ENCODE measurements around the gene HEBP1.

The HEBP1 gene

GRCh38 chr12:12990700-12991468 lies 9.2 kb downstream of the HEBP1 start:
- no peak for DNase-seq (ENCODE audit: low read depth)

- no peak for DNase-seq (ENCODE audit: low read depth)
Measured at GRCh38 chr12:12987421-12987820, 12.6 kb downstream of the HEBP1 start.

GRCh38 chr12:12986775-12987331 lies 13.2 kb downstream of the HEBP1 start:
- DNase-seq (ENCODE audit: low read depth), result no peak

- DNase-seq (ENCODE audit: low read depth), result no peak
Measured at GRCh38 chr12:12985817-12986408, 14.2 kb downstream of the HEBP1 start.

- DNase-seq (ENCODE audit: low read depth), result no peak
Measured at GRCh38 chr12:12984149-12984548, 15.9 kb downstream of the HEBP1 start.

GRCh38 chr12:12983420-12984035 lies 16.5 kb downstream of the HEBP1 start:
- DNase-seq (ENCODE audit: low read depth), result no peak

GRCh38 chr12:12982331-12982730 lies 17.7 kb downstream of the HEBP1 start:
- no peak for DNase-seq (ENCODE audit: low read depth)

GRCh38 chr12:12979731-12980259 lies 20.3 kb downstream of the HEBP1 start:
- no peak for DNase-seq (ENCODE audit: low read depth)

- no peak for DNase-seq (ENCODE audit: low read depth)
Measured at GRCh38 chr12:12979126-12979525, 20.9 kb downstream of the HEBP1 start.

- DNase-seq (ENCODE audit: low read depth), result no peak
Measured at GRCh38 chr12:12977231-12977630, 22.8 kb downstream of the HEBP1 start.

- DNase-seq (ENCODE audit: low read depth), result no peak
Measured at GRCh38 chr12:12976366-12976765, 23.7 kb downstream of the HEBP1 start.

- DNase-seq (ENCODE audit: low read depth), result no peak
Measured at GRCh38 chr12:12975322-12976077, 24.6 kb downstream of the HEBP1 start.

GRCh38 chr12:12974211-12974610 lies 25.9 kb downstream of the HEBP1 start:
- no peak for DNase-seq (ENCODE audit: low read depth)

GRCh38 chr12:12973019-12973418 lies 27.0 kb downstream of the HEBP1 start:
- DNase-seq (ENCODE audit: low read depth), result no peak

GRCh38 chr12:12965836-12966235 lies 34.2 kb downstream of the HEBP1 start:
- DNase-seq (ENCODE audit: low read depth), result no peak

- no peak for DNase-seq (ENCODE audit: low read depth)
Measured at GRCh38 chr12:12964255-12964654, 35.8 kb downstream of the HEBP1 start.

GRCh38 chr12:12960639-12961209 lies 39.3 kb downstream of the HEBP1 start:
- no peak for DNase-seq (ENCODE audit: low read depth)

GRCh38 chr12:12958886-12959285 lies 41.2 kb downstream of the HEBP1 start:
- DNase-seq (ENCODE audit: low read depth), result no peak

- DNase-seq (ENCODE audit: low read depth), result no peak
Measured at GRCh38 chr12:12954878-12955625, 45.0 kb downstream of the HEBP1 start.

- no peak for DNase-seq (ENCODE audit: low read depth)
Measured at GRCh38 chr12:12954356-12954755, 45.7 kb downstream of the HEBP1 start.

- DNase-seq (ENCODE audit: low read depth), result no peak
Measured at GRCh38 chr12:12952036-12952435, 48.0 kb downstream of the HEBP1 start, which contains the start of gene GPRC5D. GPRC5D (minus strand) TSS chr12:12952170; CDS start chr12:12950384, 1,786 bp downstream.

Measured in activated gamma-delta T cell treated with anti-CD3 and anti-CD28 coated beads, Interleukin-2, amount 50 U/mL, for 16 hours (primary cell).